Ectodermal cell (in vitro differentiated cells): ENCODE data around the gene LASP1.
A peak's percentile ranks its signal among the peaks of the same experiment; 100 is the strongest.
"Not testable (repeated sequence)": the region's sequence is repeated elsewhere in the genome, so short reads cannot be mapped to it uniquely, and the experiment has no call there.

ENCODE experiments used
- H3K27ac ChIP-seq: 2 replicates; pipeline ENCODE4 v1.7.0; 2013; ENCODE audit warnings: mild to moderate bottlenecking, low read depth, low read length; ENCODE audit not compliant: insufficient read depth, poor library complexity, severe bottlenecking
- H3K27me3 ChIP-seq: 2 replicates; pipeline ENCODE4 v1.7.0; 2013; ENCODE audit warnings: mild to moderate bottlenecking, low read length; ENCODE audit not compliant: insufficient read depth, control insufficient read depth, poor library complexity, severe bottlenecking
- H3K36me3 ChIP-seq: one replicate; pipeline ENCODE4 v1.7.0; 2013; ENCODE audit warnings: low read length; ENCODE audit not compliant: control insufficient read depth, insufficient read depth
- H3K4me1 ChIP-seq: one replicate; pipeline ENCODE4 v1.7.0; 2013; ENCODE audit warnings: low read length; ENCODE audit not compliant: control insufficient read depth, insufficient read depth
- H3K4me3 ChIP-seq: 2 replicates; pipeline ENCODE4 v1.7.0; 2013; ENCODE audit warnings: low read depth, low read length, control low read depth; ENCODE audit not compliant: insufficient read depth
- H3K9me3 ChIP-seq: 2 replicates; pipeline ENCODE4 v1.7.0; 2013; ENCODE audit warnings: mild to moderate bottlenecking, low read length, moderate library complexity; ENCODE audit not compliant: control insufficient read depth
- WGBS, 2 experiments: methylation state at CpG; one replicate each; pipeline ENCODE4 v1.1.7; 2013; ENCODE audit warnings: missing lambda C conversion rate in 2 of 2; 5-methylcytosine and 5-hydroxymethylcytosine counted together

LASP1 gene

GRCh38 chr17:38919316-38920078 lies 49.6 kb downstream of the LASP1 start:
- Histone ChIP-seq H3K4me3 (no peak overlapping the region), H3K27me3 (no peaks in the 10 kb centered on the region), H3K4me1 (peaks cover 10% of the 10 kb centered on the region), H3K36me3 (peaks cover 20% of the 10 kb centered on the region), H3K27ac (no peak overlapping the region), H3K9me3 (no peaks in the 10 kb centered on the region)
- WGBS, 2 experiments, result 95% methylated on average over 16 of the region's 16 CpGs

GRCh38 chr17:38920374-38921291 lies 50.8 kb downstream of the LASP1 start:
- Histone ChIP-seq H3K4me3 (no peak overlapping the region), H3K27ac (no peak overlapping the region), H3K9me3 (no peaks in the 10 kb centered on the region), H3K36me3 (peaks cover 8% of the 10 kb centered on the region), H3K4me1 (peaks cover 16% of the 10 kb centered on the region), H3K27me3 (no peaks in the 10 kb centered on the region)
- WGBS, 2 experiments, result 90 to 92% methylated on average over 9 of the region's 9 CpGs

GRCh38 chr17:38921756-38922411 lies 52.0 kb downstream of the LASP1 start:
- Histone ChIP-seq H3K4me1 (peaks cover 17% of the 10 kb centered on the region), H3K4me3 (no peak overlapping the region), H3K36me3 (peaks cover 5% of the 10 kb centered on the region), H3K9me3 (no peaks in the 10 kb centered on the region), H3K27ac (no peak overlapping the region), H3K27me3 (no peaks in the 10 kb centered on the region)
- WGBS, 2 experiments, result 87 to 88% methylated on average over 13 of the region's 13 CpGs

- no peaks in the 10 kb centered on the region for H3K9me3 ChIP-seq
- H3K27me3 ChIP-seq, result no peaks in the 10 kb centered on the region
- H3K27ac ChIP-seq, result peak overlapping the region; percentile 2
- H3K36me3 ChIP-seq, result peaks cover 5% of the 10 kb centered on the region
- no peak overlapping the region for H3K4me3 ChIP-seq
- WGBS, 2 experiments, result 50 to 54% methylated on average over 6 of the region's 6 CpGs
- peaks cover 17% of the 10 kb centered on the region for H3K4me1 ChIP-seq
These were observed 52.9 kb downstream of the LASP1 start for GRCh38 chr17:38922538-38923297.

- Histone ChIP-seq H3K27ac (no peak within 1 kb of the TSS), H3K4me3 (peak within 1 kb of the TSS; percentile 29), H3K36me3 (no peaks in the 10 kb centered on the region), H3K27me3 (no peaks in the 10 kb centered on the region), H3K4me1 (peaks cover 17% of the 10 kb centered on the region), H3K9me3 (no peaks in the 10 kb centered on the region)
- 55 to 61% methylated on average over 14 of the region's 14 CpGs for WGBS, 2 experiments
These were observed 55.6 kb downstream of the LASP1 start, which contains the start of gene LASP1NB for GRCh38 chr17:38925263-38925995. TSS of gene LASP1NB (plus strand) at chr17:38925614.

GRCh38 chr17:38926293-38927070 lies 56.6 kb downstream of the LASP1 start:
- no peak overlapping the region for H3K4me3 ChIP-seq
- H3K9me3 ChIP-seq, result no peaks in the 10 kb centered on the region
- 91 to 95% methylated on average over 2 of the region's 2 CpGs for WGBS, 2 experiments
- peaks cover 17% of the 10 kb centered on the region for H3K4me1 ChIP-seq
- H3K27me3 ChIP-seq, result no peaks in the 10 kb centered on the region
- no peaks in the 10 kb centered on the region for H3K36me3 ChIP-seq
- no peak overlapping the region for H3K27ac ChIP-seq

GRCh38 chr17:38930782-38931181 lies 60.9 kb downstream of the LASP1 start:
- H3K27ac ChIP-seq, H3K9me3 ChIP-seq, H3K27me3 ChIP-seq, H3K4me1 ChIP-seq, H3K36me3 ChIP-seq, H3K4me3 ChIP-seq: not testable (repeated sequence)
- 96 to 98% methylated on average over 32 to 36 of the region's 36 CpGs for WGBS, 2 experiments

GRCh38 chr17:38933962-38934361 lies 64.1 kb downstream of the LASP1 start:
- H3K4me1 ChIP-seq, H3K4me3 ChIP-seq, H3K9me3 ChIP-seq, H3K27me3 ChIP-seq, H3K36me3 ChIP-seq, H3K27ac ChIP-seq: not testable (repeated sequence)
- WGBS, 2 experiments, result 86 to 90% methylated on average over 9 of the region's 9 CpGs

- no peak overlapping the region for H3K27ac ChIP-seq
- no peak overlapping the region for H3K4me3 ChIP-seq
- no peaks in the 10 kb centered on the region for H3K27me3 ChIP-seq
- H3K9me3 ChIP-seq, result no peaks in the 10 kb centered on the region
- no peaks in the 10 kb centered on the region for H3K4me1 ChIP-seq
- H3K36me3 ChIP-seq, result no peaks in the 10 kb centered on the region
These were observed 70.1 kb downstream of the LASP1 start for GRCh38 chr17:38939987-38940386.
